ENCODE results near the gene CTPS2. TPM values are rescaled to one million over a fixed set of nuclear protein-coding genes. Genes with fewer than 3 reads are reported as not detected.
"Not testable (repeated sequence)": the region's sequence is repeated elsewhere in the genome, so short reads cannot be mapped to it uniquely, and the experiment has no call there.

CTPS2 gene
- total RNA-seq, 2 experiments from 2014 or later: 4.8 to 5.1 TPM

DNA sequence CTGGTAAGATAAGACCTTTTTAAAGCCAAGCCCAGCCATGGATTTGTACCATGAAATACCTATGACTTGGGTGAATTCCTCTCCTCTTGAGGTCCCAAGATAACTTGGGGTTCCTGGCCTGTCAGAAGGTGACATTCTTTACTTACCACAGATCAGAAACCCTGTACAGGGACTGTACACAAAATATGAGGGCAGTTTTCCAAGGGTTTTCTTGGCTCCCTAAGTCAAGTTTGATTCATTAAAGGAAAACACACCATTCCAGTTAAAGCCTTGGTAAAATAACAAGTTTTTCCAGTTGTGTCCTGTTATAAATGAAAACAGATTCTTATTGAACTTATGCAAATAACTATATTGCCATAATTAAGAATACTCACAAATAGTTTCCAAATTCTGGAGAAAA lies 15.2 kb upstream of the CTPS2 start:
- peaks cover 2% of the 10 kb centered on the region for H3K36me3 Mint-ChIP-seq (ENCODE audit: low read depth)
- H3K27me3 Mint-ChIP-seq: no peaks in the 10 kb centered on the region
- CTCF ChIA-PET: no interaction called here
- no peak overlapping the region for H3K27ac Mint-ChIP-seq
- no peak overlapping the region for H3K4me3 Mint-ChIP-seq
- POLR2A ChIA-PET: no interaction called here
- H3K9me3 Mint-ChIP-seq: no peaks in the 10 kb centered on the region
- peaks cover under 1% of the 10 kb centered on the region for H3K4me1 Mint-ChIP-seq
- no peak for DNase-seq

DNA sequence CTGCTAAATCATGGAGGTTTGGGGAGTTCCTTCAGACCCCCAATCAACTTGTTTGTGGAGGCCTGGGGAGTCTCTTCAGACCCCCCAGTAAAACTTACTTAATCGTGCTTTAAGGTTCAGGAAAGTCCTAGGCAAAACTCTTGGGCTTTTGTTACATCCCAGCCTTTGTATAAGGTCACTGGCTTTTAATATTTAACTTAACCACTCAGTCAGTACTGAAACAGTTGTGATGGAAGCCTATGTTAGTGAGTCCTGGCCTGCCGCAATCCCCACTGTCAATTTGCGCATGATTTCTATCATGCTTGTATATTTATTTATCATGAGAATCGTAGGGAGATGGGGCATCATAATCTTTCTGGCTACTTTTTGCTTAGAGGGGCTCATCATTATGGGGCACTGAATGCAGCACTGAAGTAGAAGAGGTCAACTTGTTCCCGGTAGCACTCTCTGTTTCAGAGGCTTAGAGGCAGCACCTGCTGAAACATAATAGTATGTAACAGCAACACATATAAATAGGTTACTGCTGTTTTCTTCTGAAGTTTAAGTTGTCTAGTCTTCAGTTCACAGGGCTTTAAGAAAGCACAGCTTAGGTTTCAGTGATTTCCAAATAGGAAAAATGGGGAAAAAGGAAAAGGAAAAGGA lies 14.0 kb upstream of the CTPS2 start:
- H3K4me1 Mint-ChIP-seq; CTCF ChIA-PET; H3K27ac Mint-ChIP-seq; POLR2A ChIA-PET; H3K27me3 Mint-ChIP-seq; H3K36me3 Mint-ChIP-seq (ENCODE audit: low read depth); DNase-seq; H3K4me3 Mint-ChIP-seq; H3K9me3 Mint-ChIP-seq: not testable (repeated sequence)

DNA sequence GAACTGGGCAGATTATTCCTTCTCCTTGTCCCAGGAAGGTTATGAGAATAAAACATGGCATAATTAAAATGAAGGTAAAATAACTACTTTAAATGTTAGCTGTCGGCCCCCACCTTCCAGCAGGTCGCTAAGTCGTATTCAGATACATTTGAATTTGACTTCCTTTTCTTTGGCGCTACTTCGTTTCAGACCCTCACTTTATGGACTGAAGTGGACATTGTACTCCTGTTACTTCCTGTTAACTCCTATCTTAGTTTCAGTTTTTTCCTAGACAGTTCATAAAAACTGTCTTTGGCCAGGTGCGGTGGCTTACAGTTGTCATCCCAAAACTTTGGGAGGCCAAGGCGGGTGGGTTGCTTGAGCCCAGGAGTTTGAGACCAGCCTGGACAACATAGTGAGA lies 12.6 kb upstream of the CTPS2 start:
- Mint-ChIP-seq H3K4me1 (peaks cover 12% of the 10 kb centered on the region), H3K36me3 (ENCODE audit: low read depth) (peaks cover 6% of the 10 kb centered on the region), H3K9me3 (no peaks in the 10 kb centered on the region), H3K27ac (no peak overlapping the region), H3K4me3 (no peak overlapping the region), H3K27me3 (no peaks in the 10 kb centered on the region)
- DNase-seq: no peak
- ChIA-PET CTCF (no interaction called here), POLR2A (interaction anchor here (1.1 kb wide), 1 partner anchor 54 kb away, joined by 3 read pairs; no protein-coding TSS in a partner anchor)

DNA sequence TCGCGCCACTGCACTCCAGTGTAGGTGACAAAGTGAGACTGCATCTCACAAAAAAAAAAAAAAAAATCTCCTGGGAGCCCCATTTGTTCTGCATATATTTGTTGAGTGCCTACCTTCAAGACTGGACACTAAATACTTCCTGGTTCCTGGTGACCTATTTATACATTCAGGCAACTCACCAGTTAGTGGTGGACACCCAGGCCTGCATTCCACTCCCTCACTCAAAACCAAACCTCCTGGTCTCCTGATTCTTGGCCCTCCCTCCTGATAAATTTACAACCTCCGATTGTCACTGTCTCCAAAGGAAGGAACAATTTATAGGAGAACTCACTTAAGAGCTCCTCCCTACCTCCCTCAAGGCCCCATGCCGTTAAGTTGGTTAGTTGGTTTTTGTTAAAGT lies 10.0 kb upstream of the CTPS2 start:
- ChIA-PET POLR2A (no interaction called here), CTCF (no interaction called here)
- Mint-ChIP-seq H3K27me3 (no peaks in the 10 kb centered on the region), H3K4me3 (no peak overlapping the region), H3K9me3 (no peaks in the 10 kb centered on the region), H3K4me1 (peaks cover 18% of the 10 kb centered on the region), H3K36me3 (ENCODE audit: low read depth) (peaks cover 8% of the 10 kb centered on the region), H3K27ac (no peak overlapping the region)
- no peak for DNase-seq

DNA sequence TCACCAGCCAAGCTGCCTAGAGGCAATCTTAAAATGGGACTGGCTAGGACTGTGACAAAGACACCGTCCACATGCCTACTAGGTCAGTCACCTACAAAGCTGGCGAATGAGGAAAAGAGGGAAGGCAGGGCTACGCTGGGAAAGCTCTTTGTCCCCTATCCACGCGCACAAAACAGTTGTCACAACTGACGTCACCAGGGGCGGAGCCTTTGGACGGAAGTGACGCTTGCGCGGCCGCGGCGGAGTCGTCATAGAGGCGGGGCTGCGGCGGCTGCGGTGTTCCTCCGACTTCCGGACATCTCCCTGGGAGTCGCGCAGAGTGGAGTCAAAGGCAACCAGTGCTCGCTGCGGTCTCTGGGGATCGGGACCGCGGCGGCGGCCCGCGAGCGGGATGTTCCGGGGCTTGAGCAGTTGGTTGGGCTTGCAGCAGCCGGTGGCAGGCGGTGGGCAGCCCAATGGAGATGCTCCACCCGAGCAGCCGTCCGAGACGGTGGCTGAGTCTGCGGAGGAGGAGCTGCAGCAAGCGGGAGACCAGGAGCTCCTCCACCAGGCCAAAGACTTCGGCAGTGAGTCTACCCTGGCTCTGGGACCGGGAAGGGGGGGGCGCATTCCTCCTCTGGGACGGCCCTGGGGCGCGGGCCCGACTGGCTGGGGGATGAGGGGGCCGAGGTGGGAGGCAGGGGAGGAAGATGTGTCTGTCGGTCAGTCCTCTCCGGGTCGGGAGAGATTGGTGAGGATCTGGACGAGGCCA lies 7.0 kb upstream of the CTPS2 start, which contains the start of gene SYAP1:
Gene SYAP1, plus strand, starts transcription at position 279 of the 751 bp plus-strand sequence. Its CDS starts 113 bp downstream, at position 392.
- ChIA-PET CTCF (no interaction called here), POLR2A (interaction anchor here (0.6 to 1.7 kb wide), 7 partner anchors 69 to 929 kb away, joined by 3 to 13 read pairs (median 4); partner anchors contain the start of genes AP1S2 and ZRSR2)
- Mint-ChIP-seq H3K36me3 (ENCODE audit: low read depth) (peaks cover 8% of the 10 kb centered on the region), H3K27ac (peak within 1 kb of the TSS; percentile 82), H3K4me3 (peak within 1 kb of the TSS; percentile 88), H3K4me1 (peaks cover 18% of the 10 kb centered on the region), H3K9me3 (no peaks in the 10 kb centered on the region), H3K27me3 (no peaks in the 10 kb centered on the region)
- peak; percentile 92 for DNase-seq

DNA sequence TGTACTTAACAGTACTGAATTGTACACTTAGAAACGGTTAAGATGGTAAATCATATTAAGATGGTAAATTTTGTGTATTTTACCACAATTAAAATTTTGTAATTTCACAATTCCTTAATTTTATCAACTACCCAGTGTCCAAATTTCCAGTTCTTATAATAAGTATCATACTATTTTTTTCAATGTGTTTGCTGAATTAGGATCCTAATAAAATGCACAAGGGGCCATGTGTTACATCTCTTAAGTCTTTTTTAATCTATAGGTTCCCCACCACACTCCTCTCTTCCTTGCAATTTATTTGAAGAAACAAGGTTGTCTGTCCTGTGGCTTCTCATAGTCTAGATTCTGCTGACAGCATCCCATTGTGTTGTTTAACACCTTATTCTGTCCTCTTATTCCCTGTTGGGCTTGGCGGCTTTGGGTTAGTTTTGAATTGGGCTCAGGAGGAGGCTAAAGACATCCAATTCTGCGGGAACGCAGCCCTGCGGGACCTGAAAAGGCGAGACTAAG lies 6.4 kb upstream of the CTPS2 start:
- peaks cover 18% of the 10 kb centered on the region for H3K4me1 Mint-ChIP-seq
- H3K27me3 Mint-ChIP-seq: no peaks in the 10 kb centered on the region
- CTCF ChIA-PET: no interaction called here
- POLR2A ChIA-PET: interaction anchor here (0.7 to 1.7 kb wide), 5 partner anchors 69 to 864 kb away, joined by 3 to 13 read pairs (median 4); partner anchors contain the start of gene AP1S2
- H3K36me3 Mint-ChIP-seq (ENCODE audit: low read depth): peaks cover 8% of the 10 kb centered on the region
- no peaks in the 10 kb centered on the region for H3K9me3 Mint-ChIP-seq
- peak overlapping the region; percentile 82 for H3K27ac Mint-ChIP-seq
- H3K4me3 Mint-ChIP-seq: peak overlapping the region; percentile 88
- no peak for DNase-seq

DNA sequence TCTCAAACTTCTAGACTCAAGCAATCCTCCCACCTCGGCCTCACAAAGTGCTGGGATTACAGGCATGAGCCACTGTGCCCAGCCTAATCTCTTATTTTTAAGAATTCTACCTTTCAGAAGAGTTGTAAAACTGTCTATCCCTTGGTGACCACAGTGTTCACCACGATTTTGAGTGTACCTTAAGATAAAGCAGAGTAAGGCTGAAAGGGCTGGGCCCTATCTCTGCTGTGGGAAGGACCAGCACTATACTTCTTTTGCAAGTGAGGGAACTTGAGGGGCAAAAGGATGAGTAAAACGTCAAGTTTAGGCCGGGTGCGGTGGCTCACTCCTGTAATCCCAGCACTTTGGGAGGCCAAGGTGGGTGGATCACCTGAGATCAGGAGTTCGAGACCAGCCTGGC lies 4.0 kb upstream of the CTPS2 start:
- DNase-seq, POLR2A ChIA-PET, H3K27ac Mint-ChIP-seq, H3K27me3 Mint-ChIP-seq, H3K4me3 Mint-ChIP-seq, CTCF ChIA-PET, H3K9me3 Mint-ChIP-seq: not testable (repeated sequence)
- Mint-ChIP-seq H3K36me3 (ENCODE audit: low read depth) (peaks cover 10% of the 10 kb centered on the region), H3K4me1 (peaks cover 25% of the 10 kb centered on the region)

DNA sequence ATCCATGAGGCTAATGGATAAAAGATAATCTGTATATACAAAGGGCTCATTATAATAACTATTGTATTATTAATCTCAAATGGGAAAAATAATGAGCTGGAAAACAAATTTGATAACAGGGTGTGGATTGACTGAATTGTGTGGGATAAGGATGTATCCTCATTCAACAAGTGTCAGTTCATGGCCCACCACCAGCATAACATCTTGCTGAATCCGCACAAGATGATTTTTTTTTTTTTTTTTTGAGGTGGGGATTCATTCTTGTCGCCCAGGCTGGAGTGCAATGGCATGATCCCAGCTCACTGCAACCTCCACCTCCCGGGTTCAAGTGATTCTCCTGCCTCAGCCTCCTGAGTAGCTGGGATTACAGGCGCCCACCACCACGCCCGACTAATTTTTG lies 3.2 kb upstream of the CTPS2 start:
- H3K9me3 Mint-ChIP-seq, POLR2A ChIA-PET, DNase-seq, H3K27ac Mint-ChIP-seq, H3K27me3 Mint-ChIP-seq, CTCF ChIA-PET, H3K4me3 Mint-ChIP-seq: not testable (repeated sequence)
- Mint-ChIP-seq H3K4me1 (peaks cover 24% of the 10 kb centered on the region), H3K36me3 (ENCODE audit: low read depth) (peaks cover 14% of the 10 kb centered on the region)

DNA sequence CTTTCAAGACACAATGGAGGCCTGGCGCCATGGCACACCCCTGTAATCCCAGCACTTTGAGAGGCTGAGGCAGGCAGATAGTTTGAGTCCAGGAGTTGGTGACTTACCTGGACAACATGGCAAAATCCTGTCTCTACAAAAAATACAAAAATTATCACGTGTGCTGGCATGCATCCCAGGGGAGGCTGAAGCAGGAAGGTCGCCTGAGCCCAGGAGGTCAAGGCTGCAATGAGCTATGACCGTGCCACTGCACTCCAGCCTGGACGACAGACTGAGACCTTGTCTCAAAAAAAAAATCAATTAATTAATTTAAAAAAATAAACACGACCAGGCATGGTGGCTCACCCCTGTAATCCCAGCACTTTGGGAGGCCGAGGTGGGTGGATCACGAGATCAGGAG lies 2.0 kb upstream of the CTPS2 start:
- no peak overlapping the region for H3K27ac Mint-ChIP-seq
- no peak overlapping the region for H3K4me3 Mint-ChIP-seq
- peaks cover 18% of the 10 kb centered on the region for H3K4me1 Mint-ChIP-seq
- ChIA-PET CTCF (no interaction called here), POLR2A (no interaction called here)
- no peaks in the 10 kb centered on the region for H3K9me3 Mint-ChIP-seq
- peaks cover 8% of the 10 kb centered on the region for H3K36me3 Mint-ChIP-seq (ENCODE audit: low read depth)
- no peak for DNase-seq
- no peaks in the 10 kb centered on the region for H3K27me3 Mint-ChIP-seq

DNA sequence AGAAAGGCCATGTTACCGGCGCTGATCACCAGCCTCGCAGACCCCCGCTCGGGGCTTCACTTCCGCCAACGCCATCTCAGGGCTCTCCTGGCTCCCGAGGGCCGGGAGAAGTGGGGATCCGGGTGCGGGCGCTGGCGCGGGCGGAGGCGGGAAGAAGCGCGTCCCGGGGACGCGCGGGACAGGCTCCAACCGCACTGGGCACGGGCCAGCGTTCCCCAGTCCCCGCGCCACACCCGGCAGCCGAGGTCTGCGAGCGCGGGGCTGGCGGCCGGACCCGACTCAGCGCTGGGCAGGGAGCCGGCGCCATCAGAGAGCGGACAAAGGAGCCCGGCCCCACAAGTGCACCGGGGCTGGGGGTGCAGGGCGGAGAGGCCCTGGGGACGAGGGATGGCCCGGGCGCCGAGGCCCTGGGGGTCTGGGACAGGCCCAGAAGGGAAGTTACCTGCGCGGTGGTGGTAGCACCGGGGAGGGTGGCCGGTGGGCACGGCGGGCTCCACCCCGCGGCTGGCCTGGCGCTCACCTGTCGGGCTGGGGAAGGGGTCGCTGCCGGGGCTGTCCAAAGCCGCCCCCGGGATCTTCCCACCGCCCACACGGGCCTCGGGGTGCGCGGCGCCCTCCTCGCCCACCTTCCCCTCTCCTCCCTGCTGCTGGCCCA lies 449 bp downstream of the CTPS2 start:
- Mint-ChIP-seq H3K4me1 (peaks cover 12% of the 10 kb centered on the region), H3K4me3 (peak overlapping the region; percentile 81), H3K27me3 (no peaks in the 10 kb centered on the region), H3K27ac (no peak overlapping the region), H3K9me3 (no peaks in the 10 kb centered on the region), H3K36me3 (ENCODE audit: low read depth) (peaks cover 5% of the 10 kb centered on the region)
- no peak for DNase-seq
- POLR2A ChIA-PET: no interaction called here
- CTCF ChIA-PET: interaction anchor here (1.4 kb wide), 1 partner anchor 17 kb away, joined by 5 read pairs; no protein-coding TSS in a partner anchor

DNA sequence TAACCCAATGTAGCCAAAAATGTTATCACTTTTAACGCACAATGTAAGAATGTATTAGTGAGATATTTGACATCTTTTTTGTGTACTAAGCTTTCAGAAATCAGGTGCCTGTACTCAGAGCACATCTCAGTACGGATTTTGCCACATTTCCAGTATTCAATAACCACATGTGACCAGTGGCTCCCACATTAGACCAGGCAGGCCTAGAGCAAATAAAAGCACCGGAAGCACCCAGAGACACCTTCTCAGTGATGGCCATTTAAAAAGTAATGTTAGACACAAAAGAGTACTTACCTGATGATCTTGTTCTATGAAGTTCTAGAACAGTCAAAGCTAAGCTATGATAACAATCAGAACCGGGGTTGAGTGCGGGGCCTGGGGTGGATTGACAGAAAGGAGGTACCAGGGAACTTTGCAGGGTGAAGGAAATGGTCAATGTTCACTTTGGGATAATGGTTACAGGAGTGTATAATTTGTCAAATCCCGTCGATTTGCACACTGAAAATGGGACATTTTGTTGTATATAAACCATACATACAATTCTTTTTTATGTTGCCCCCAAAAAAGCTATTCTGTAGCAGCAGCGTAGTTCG lies 1.2 kb downstream of the CTPS2 start:
- POLR2A ChIA-PET: no interaction called here
- Mint-ChIP-seq H3K4me3 (peak overlapping the region; percentile 75), H3K36me3 (ENCODE audit: low read depth) (peaks cover 5% of the 10 kb centered on the region), H3K9me3 (no peaks in the 10 kb centered on the region), H3K27me3 (no peaks in the 10 kb centered on the region), H3K27ac (no peak overlapping the region), H3K4me1 (peaks cover 12% of the 10 kb centered on the region)
- DNase-seq: no peak
- CTCF ChIA-PET: no interaction called here

DNA sequence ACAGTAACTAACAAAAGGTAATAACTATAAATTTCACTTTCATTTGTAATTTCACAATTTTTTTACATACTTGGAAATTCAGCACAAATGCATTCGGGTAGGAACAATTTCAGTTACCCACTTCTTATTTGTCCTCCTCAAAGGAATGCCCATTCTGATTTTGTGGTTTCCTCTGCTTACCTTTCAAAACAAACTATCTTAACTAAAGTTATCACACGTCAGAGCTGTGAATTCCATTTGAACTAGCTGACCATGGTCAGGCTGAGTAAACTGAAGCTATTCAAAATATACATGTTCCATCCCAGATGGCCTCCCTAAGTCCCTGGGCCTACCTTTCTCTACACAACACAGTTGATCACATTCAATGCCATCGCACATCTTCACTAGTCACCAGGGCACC lies 4.5 kb downstream of the CTPS2 start:
- Mint-ChIP-seq H3K4me3 (no peak overlapping the region), H3K27me3 (no peaks in the 10 kb centered on the region), H3K4me1 (peaks cover 9% of the 10 kb centered on the region), H3K27ac (no peak overlapping the region), H3K36me3 (ENCODE audit: low read depth) (peaks cover 5% of the 10 kb centered on the region), H3K9me3 (no peaks in the 10 kb centered on the region)
- POLR2A ChIA-PET: no interaction called here
- CTCF ChIA-PET: no interaction called here
- DNase-seq: no peak

DNA sequence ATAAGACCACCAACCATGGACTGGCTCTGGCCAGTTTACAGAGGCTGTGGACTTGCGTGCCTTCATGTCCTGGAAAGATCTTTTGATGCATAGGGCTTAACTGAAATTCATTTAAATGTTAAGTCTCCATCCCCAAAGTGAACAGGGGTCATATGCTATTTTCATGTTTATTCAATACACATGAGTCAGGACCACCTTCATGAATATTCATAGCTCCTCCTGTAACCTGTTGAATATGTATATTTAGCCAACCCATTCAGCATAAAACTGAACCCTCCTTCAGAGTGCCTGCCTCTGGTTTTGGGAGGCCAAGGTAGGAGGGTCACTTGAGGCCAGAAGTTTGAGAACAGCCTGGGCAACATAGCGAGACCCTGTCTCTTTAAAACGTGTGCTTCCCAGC lies 7.1 kb downstream of the CTPS2 start:
- Mint-ChIP-seq H3K27ac (no peak overlapping the region), H3K4me3 (no peak overlapping the region)

More for the DNA sequence above, 7.1 kb downstream of the CTPS2 start:
- Mint-ChIP-seq H3K9me3 (no peaks in the 10 kb centered on the region), H3K36me3 (ENCODE audit: low read depth) (no peaks in the 10 kb centered on the region), H3K27me3 (no peaks in the 10 kb centered on the region), H3K4me1 (no peaks in the 10 kb centered on the region)
- no peak for DNase-seq
- CTCF ChIA-PET: no interaction called here
- POLR2A ChIA-PET: interaction anchor here (0.6 kb wide), 1 partner anchor 139 kb away, joined by 4 read pairs; no protein-coding TSS in a partner anchor
